Subcutaneous adipose tissue (tissue), 4 donors: ENCODE measurements around the gene JAK3. TPM values are rescaled to one million over a fixed set of nuclear protein-coding genes. Genes with fewer than 3 reads are reported as not detected.

ENCODE experiments used
- CTCF ChIP-seq: fragments of 450-650 bp; IDR thresholded peaks from one replicate; pipeline ENCODE4 v1.5.1; 2016; ENCODE audit warnings: low read depth, mild to moderate bottlenecking, control low read depth, antibody characterized with exemption, moderate library complexity
- total RNA-seq, 4 donors: library from RNA; depleted of rRNA; stranded (reverse); fragments of >200 nt; gene quantifications; one replicate each; pipeline ENCODE4 v1.1.0, GENCODE V29; 2016

Gene JAK3
- total RNA-seq, 4 donors from 2014 or later, result 2.3 to 5.1 (median 3.9) TPM

- TF ChIP-seq CTCF, result no peak
Observed at GRCh38 chr19:17824339-17824738, 23.4 kb downstream of the JAK3 start.

- no peak for TF ChIP-seq CTCF
Observed at GRCh38 chr19:17821190-17821589, 26.6 kb downstream of the JAK3 start, which contains the start of gene INSL3. Gene INSL3 (minus strand): TSS chr19:17821519. CDS start chr19:17821506, 13 bp downstream.

GRCh38 chr19:17817668-17818363, 30.0 kb downstream of the JAK3 start:
- TF ChIP-seq CTCF, result no peak

GRCh38 chr19:17812099-17812498, 35.7 kb downstream of the JAK3 start:
- TF ChIP-seq CTCF, result no peak

- no peak for TF ChIP-seq CTCF
Observed at GRCh38 chr19:17811681-17812080, 36.1 kb downstream of the JAK3 start.

- TF ChIP-seq CTCF, result no peak
Observed at GRCh38 chr19:17811103-17811502, 36.7 kb downstream of the JAK3 start.

- no peak for TF ChIP-seq CTCF
Observed at GRCh38 chr19:17807731-17808316, 40.0 kb downstream of the JAK3 start.
